Activated T-helper 1 cell treated with anti-CD3 and anti-CD28 coated beads, Interleukin-2, amount 50 U/mL, for 16 hours (primary cell): ENCODE data around the gene SCARB1.

Experiments
- DNase-seq, 2 donors: peaks; one replicate each; pipeline ENCODE4 v3.0.0-alpha.2; 2020; ENCODE audit warnings: low read depth in 1 of 2, low spot score in 1 of 2

The SCARB1 gene

GRCh38 chr12:124776125-124776513 is 87.5 kb downstream of the SCARB1 start:
- no peak for DNase-seq

- DNase-seq: peak in 1 of 2 donors; percentile 60
These were observed 89.0 kb downstream of the SCARB1 start for GRCh38 chr12:124774462-124775167.

GRCh38 chr12:124774054-124774461 is 89.6 kb downstream of the SCARB1 start:
- DNase-seq: no peak

- no peak for DNase-seq
These were observed 91.1 kb downstream of the SCARB1 start for GRCh38 chr12:124772289-124773170.

GRCh38 chr12:124771462-124772288 is 92.0 kb downstream of the SCARB1 start:
- DNase-seq: peak; percentile 68 to 71

- DNase-seq: no peak
These were observed 92.9 kb downstream of the SCARB1 start for GRCh38 chr12:124770728-124771127.

- no peak for DNase-seq
These were observed 93.7 kb downstream of the SCARB1 start for GRCh38 chr12:124769881-124770512.

- DNase-seq: no peak
These were observed 94.5 kb downstream of the SCARB1 start for GRCh38 chr12:124769163-124769530.

GRCh38 chr12:124768452-124769162 is 95.1 kb downstream of the SCARB1 start:
- DNase-seq: no peak

- peak; percentile 74 to 77 for DNase-seq
These were observed 96.4 kb downstream of the SCARB1 start for GRCh38 chr12:124767066-124767821.

GRCh38 chr12:124766727-124767065 is 97.0 kb downstream of the SCARB1 start:
- DNase-seq: no peak

- DNase-seq: no peak
These were observed 97.8 kb downstream of the SCARB1 start for GRCh38 chr12:124765581-124766489.

- DNase-seq: no peak
These were observed 98.6 kb downstream of the SCARB1 start for GRCh38 chr12:124764870-124765580.

GRCh38 chr12:124764451-124764850 is 99.2 kb downstream of the SCARB1 start:
- no peak for DNase-seq

GRCh38 chr12:124763594-124763979 is 100.1 kb downstream of the SCARB1 start:
- DNase-seq: no peak

- DNase-seq: no peak
These were observed 100.7 kb downstream of the SCARB1 start for GRCh38 chr12:124762791-124763593.

GRCh38 chr12:124762384-124762783 is 101.3 kb downstream of the SCARB1 start:
- DNase-seq: no peak
